Renal pelvis (tissue), 4 donors: Measurements from ENCODE around the gene MINK1. TPM values are rescaled to one million over a fixed set of nuclear protein-coding genes. Genes with fewer than 3 reads are reported as not detected.
"Not testable (repeated sequence)": the region's sequence is repeated elsewhere in the genome, so short reads cannot be mapped to it uniquely, and the experiment has no call there.

Experiments
- DNase-seq: peaks from one replicate; pipeline ENCODE4 v3.0.0-alpha.2; 2013
- polyA plus RNA-seq, 3 donors: library from polyadenylated mRNA; unstranded; fragments of 120-200 nt; gene quantifications; one replicate each; pipeline ENCODE4 v1.2.1, GENCODE V29; 2013; ENCODE audit not compliant: insufficient read length in 3 of 3

The MINK1 gene
- polyA plus RNA-seq, 3 donors, result 51.2 to 70.4 (median 69.7) TPM

DNA sequence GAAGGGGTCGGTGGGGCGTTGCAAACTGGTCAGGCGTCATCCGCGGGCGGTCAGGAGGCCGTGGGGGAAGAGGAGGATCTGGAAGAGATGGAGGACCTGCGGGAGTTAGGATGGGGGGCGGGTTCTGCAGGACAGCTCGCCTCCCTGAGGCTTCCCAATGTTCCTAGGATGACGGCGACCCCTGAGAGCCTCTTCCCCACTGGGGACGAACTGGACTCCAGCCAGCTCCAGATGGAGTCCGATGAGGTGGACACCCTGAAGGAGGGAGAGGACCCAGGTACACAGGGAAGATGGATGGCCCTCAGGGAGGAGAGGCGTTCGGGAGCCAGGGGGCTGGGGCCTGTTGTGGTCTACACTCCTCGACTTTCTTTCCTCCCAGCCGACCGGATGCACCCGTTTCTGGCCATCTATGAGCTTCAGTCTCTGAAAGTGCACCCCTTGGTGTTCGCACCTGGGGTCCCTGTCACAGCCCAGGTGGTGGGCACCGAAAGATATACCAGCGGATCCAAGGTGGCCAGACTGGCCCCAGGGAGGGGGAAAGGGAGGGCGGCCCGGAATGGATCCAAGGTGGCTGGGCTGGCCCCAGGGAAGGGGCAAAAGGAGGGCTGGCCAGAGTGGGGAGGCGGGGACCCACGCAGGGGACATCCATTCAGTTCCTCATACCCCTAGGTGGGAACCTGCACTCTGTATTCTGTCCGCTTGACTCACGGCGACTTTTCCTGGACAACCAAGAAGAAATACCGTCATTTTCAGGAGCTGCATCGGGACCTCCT is 25.3 kb upstream of the MINK1 start:
- no peak for DNase-seq

DNA sequence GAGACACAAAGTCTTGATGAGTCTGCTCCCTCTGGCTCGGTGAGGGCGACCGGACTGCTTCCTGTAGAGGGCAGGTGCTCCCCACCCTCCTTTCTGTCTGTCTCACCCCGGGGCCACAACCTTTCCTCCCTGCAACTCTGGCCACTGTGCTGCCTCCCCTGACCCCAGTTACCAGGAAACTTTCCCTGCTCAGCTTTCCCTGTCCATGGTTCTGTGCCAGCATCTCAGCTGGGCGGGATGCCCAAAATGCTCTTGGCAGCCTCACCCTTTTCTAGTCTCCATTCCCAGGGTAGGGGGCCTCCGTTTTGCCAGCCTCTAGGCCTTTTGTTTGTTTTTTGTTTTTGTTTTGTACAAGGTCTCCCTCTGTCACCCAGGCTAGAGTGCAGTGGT is 24.8 kb upstream of the MINK1 start:
- DNase-seq, result no peak

- no peak for DNase-seq
These were observed 22.3 kb upstream of the MINK1 start for GRCh38 chr17:4810696-4811290.

DNA sequence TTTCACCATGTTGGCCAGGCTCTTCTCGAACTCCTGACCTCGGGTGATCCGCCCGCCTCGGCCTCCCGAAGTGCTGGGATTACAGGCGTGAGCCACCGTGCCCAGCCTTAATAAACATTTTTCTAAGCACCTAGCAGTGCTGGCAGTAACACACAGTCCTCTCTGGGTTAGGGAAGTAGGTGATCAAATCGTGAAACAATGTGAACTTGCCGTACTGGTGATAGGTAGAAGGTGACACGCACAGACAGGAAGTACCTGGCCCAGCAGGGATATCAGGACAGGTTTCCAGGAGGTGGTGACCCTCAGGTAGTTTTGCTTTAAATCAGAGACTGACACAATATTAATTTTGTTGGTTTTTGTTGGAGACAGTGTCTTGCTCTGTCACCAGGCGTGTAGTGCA is 21.7 kb upstream of the MINK1 start:
- DNase-seq, result no peak

DNA sequence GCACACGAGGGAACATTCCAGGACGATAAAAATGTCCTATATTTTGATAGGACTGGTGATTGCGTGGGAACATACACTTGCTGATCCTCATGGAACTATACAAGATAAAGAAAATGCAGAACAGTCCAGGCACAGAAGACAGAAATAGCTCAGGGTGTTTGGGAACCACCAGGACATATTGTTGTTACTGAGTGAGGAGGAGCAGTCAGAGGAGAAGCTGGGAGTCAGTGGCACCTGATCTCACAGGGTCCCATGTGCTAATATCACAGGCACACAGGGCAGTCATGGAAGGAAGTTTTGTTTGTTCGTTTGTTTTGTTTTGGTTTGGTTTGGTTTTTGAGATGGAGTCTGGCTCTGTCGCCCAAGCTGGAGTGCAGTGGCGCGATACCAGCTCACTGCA is 20.4 kb upstream of the MINK1 start:
- DNase-seq, result no peak

DNA sequence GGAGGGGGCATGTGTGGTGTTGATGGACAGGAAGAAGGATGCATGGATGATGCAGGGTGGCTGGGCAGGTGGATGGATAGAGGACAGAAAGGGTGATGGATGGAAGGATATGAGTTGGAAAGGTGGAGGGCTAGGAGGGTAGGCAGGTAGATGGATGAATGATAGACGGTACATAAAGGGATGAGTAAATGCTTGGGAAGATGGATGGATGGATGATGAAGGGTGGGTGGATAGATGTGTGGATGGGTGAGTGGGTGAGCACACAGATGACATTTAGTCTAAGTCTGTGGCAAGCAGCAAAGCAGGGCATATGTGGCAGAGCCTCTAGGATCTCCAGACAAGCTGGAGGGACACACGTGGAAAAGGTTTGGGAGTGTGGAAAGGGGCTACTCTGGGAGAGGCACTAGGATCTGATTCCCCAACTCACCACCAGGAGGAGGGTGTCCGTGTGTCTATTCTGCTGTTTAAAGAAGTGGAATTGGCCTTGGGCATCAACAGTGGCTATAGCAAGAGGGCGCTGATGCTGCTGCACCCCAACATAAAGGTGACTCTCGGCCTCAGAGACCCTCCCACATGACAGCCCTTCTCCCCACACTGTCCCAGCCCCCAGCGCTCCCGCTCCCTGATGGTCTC is 18.0 kb upstream of the MINK1 start:
- no peak for DNase-seq

GRCh38 chr17:4816826-4817225 is 16.3 kb upstream of the MINK1 start:
- no peak for DNase-seq

DNA sequence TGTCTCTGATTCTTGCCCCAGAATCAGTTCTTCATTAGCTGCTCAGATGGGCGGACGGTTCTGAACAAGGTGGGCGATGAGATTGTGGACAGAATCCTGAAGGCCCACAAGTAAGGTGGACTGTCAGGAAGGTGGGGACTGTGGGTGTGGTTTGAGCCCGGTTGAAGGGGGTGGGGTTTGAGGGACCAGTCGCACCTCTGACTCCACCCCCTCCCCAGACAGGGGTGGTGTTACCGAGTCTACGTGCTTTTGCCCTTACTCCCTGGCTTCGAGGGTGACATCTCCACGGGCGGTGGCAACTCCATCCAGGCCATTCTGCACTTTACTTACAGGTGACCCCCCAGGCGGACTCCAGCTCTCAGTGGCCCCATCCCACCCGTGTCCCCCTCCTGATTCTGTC is 14.9 kb upstream of the MINK1 start:
- DNase-seq, result no peak

GRCh38 chr17:4822835-4823234 is 10.3 kb upstream of the MINK1 start:
- no peak for DNase-seq

DNA sequence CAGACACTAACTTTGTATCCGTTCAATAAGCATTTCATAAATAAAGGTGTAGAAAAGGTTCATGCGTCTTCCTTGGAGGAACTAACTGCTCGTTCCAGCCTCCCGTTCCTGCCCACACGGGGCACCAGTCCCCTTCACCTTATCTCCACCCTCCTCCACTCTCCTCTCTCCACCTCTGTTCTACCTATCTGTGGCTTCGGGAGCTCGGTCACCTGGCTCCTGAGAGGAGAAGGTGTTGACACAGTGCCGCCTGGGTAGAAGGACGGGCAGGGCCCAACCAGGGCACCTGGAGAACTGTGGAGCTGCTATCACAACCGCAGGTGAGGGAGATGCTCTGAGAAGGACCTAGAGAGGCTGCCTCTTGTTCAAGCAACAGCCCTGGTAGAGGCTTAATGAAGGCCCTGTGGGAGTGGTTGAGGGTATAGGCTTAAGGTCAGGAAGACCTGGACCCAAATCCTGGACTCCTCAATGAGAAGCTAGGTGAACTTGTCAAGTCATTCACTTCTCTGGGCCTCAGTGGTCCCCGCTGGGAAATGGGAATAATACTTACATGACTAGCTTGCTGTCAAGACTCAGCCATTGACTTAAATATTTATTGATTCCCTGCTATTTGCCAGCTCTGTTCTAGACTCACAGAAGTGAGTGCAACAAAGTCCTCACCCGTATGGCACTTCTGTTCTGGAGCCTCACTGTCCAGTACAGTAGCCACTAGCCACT is 9.6 kb upstream of the MINK1 start:
- no peak for DNase-seq

DNA sequence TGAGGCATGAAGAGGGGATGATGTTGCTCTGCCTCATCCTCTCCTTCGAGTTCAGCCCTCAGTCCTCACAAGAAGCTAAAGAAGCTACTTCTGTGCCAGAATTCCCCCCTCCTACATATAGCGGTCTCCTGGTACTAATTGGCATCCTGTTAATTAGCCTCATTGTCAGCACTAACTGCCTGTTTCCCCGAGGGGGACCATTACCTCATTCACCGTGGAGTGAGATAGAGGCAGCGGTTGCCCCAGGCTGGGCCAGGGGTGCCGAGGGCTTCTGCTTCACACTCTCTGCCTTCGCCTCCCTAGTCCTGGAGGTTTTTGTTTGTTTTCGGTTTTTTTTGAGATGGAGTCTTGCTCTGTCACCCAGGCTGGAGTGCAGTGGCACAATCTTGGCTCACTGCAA is 5.7 kb upstream of the MINK1 start:
- no peak for DNase-seq

DNA sequence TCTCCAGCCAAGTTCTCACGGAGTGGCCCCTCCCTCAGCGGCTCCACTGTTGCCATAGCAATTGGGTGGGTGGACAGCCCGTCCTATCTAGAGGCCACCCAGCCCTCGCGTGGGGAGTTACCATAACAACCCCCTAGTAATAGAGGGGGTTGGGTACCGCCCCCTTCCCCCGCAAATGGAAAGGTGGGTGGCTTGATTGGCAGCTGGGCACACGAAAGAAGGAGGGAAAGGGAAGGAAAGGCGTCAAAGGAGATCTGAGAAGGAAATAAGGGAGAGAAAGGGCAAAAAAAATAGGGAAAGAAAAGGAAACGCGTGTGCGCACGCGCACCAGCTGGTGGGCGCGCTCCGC is 337 bp upstream of the MINK1 start:
- DNase-seq, result not testable (repeated sequence)

DNA sequence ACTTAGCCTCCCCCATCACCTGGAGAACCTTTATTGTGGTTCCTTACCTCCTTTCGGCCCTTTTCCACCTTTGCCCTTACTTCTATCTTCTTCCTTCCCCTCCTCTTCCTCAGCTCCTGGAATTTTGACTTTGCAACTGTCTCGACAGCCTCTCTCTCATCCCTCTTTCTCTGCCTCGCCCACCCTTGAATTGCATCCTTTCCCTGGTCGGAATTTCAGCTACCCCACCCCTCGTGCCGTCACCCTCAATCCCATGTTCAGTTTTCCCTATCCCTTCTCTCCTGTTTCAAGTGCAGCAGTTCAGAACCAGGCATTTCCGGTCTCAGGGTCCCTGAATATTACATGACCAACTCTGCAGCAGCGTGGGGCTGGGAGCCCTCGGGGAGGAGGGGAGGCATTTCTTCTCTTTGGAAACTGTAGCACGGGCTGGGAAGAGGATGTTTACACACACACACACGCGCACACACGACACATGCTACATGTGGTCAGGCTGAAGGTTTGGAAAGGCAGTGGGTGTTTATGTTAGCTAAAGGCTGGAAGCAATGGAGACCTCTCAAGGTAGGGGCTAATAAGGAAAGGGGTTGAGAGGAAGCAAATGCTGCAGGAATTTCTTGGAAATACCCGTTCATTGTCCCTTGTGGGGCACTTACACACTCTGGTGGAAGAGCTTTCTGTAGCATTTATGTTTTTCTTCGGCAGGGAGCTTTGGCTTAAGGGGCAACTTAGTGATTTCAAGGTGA is 971 bp downstream of the MINK1 start:
- peak; percentile 80 for DNase-seq

- DNase-seq, result no peak
These were observed 1.5 kb downstream of the MINK1 start for GRCh38 chr17:4834681-4835020.

GRCh38 chr17:4836221-4836620 is 3.1 kb downstream of the MINK1 start:
- no peak for DNase-seq

DNA sequence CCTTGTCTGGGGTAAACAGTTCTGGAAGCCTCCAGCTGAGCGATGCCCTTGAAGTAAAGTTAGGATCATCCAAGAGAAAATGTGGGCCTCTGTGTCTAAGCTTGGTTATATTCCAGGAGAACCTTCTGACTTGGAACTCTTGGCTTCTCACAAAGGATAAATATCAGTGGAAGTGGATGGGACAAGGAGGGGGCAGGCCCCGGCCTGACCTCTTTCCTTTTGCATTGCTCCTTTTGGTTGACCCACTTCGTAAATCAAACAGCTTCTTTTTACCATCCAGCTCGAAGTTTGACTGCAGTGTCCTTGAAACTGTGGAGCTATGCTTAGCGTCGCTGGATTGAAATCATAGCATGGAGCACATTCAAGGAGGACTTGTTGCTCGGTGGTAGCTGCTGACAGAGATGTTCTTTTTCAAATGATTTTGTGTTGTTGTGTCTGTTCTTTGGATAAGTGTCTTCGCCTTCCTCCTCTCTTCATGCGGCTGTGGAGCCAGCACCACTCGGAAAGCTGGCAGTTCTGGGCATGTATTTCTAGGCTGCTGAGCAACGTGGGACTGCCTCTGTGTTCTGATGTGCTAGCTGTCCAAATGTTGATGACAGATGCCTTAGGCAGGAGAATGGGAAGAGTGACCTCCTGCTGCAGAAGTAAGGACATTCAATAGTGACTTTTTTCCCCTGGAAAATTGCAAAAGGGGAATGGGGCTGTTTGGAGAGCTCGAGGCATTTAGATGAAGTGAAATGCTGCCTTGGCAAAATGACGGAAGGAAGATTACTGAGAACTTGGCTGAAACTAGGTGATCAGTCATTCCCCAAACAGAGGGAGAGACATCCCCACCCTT is 4.5 kb downstream of the MINK1 start:
- no peak for DNase-seq

GRCh38 chr17:4838309-4838785 is 5.2 kb downstream of the MINK1 start:
- no peak for DNase-seq

GRCh38 chr17:4839221-4839620 is 6.1 kb downstream of the MINK1 start:
- no peak for DNase-seq

DNA sequence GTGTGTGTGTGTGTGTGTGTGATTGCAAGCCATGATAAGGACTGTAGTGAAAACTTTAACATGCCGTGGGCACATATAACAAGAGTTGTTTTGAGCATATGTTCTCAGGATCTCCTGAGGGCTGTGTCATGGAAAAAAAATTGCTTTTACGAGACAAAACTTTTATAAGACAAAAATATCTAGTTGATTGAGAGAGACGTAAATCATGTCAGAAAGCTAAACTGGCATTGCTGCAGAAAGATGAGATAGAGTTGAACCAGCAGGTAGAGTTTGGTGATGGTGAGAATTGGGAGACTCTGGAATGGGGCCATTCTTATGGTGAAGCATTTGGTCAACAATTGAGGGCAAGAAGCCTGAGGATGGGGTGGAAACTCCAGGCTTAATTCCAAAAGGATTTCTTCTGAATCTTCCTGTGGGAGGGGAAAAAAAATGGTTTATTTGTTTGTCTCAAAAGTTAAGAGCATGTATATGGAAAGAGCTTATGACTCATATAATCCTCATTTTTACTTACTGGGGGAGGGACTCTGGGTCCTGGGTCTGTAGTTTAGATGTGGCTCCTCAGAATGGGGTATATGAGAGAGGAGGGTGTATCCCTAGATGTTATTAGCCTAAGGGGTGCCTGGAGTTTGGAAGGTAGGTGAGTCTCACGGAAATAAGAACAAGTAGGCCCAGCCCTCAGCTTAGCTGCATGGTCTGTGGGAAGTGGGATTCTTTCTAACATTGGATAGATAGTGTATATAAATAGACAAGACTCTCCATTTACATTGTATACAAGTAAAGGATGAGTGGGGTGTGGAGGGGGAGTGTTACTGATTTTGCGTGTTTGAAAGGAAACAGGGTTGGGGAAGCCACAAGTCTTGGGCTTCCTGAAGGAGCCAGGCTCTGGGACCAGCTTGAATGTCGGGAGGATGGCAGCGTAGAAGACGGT is 7.1 kb downstream of the MINK1 start:
- no peak for DNase-seq

- no peak for DNase-seq
These were observed 7.7 kb downstream of the MINK1 start for GRCh38 chr17:4840893-4841242.
